GM12878 (cell line): ENCODE measurements around the gene CCDC85A. TPM values are rescaled to one million over a fixed set of nuclear protein-coding genes. Genes with fewer than 3 reads are reported as not detected.
A peak's percentile ranks its signal among the peaks of the same experiment; 100 is the strongest.

Experiments used
- ATAC-seq: fragments of 200-7000 bp; cut with Tn5 transposase; 3 replicates; pipeline ENCODE4 v1.9.1; 2020; ENCODE audit warnings: mild to moderate bottlenecking, moderate library complexity
- BruUV-seq: library from RNA; stranded (reverse); fragments of 400-500 nt; replicated peaks from 2 replicates; lab custom pipeline; 2021; lab: Mats Ljungman, UMichigan
- CTCF ChIA-PET: fragments of 300-600 bp; sonication (Branson Sonifier 250); formaldehyde crosslinking; extraction: SDS; loops from one replicate; lab custom pipeline; 2021; ENCODE audit warnings: inconsistent platforms; lab: Yijun Ruan, JAX
- POLR2A ChIA-PET: fragments of 350-600 bp; formaldehyde crosslinking; extraction: SDS; loops from one replicate; lab custom pipeline; 2021; ENCODE audit warnings: inconsistent platforms; lab: Charles Lee
- RAD21 ChIA-PET: fragments of 300-600 bp; sonication (Branson Sonifier 250); formaldehyde crosslinking; loops from one replicate; lab custom pipeline; 2023; ENCODE audit warnings: antibody characterized with exemption; ENCODE audit not compliant: unreplicated experiment; lab: Charles Lee
- SMC1A ChIA-PET: fragments of 300-600 bp; sonication (Branson Sonifier 250); formaldehyde crosslinking; loops from one replicate; lab custom pipeline; 2023; ENCODE audit not compliant: unreplicated experiment, uncharacterized antibody; lab: Charles Lee
- DNase-seq: peaks from one replicate; pipeline ENCODE4 v3.0.0-alpha.2; 2011; ENCODE audit warnings: low read depth, low spot score
- FAIRE-seq: peaks from 3 replicates; lab custom pipeline; 2011; peaks lifted over from hg19 to GRCh38; lab: Jason Lieb, UNC
- H2AFZ ChIP-seq: 2 replicates; pipeline ENCODE4 v1.6.0; 2011; ENCODE audit warnings: low read depth, low read length, control low read depth; ENCODE audit not compliant: control insufficient read depth
- H3K27ac ChIP-seq: 2 replicates; pipeline ENCODE4 v1.5.1; 2011; ENCODE audit warnings: control low read depth; ENCODE audit not compliant: control insufficient read depth, insufficient read depth
- H3K27me3 ChIP-seq, 2 experiments: replicated peaks in 1 of 2; 2 replicates each; pipeline versions ENCODE4 v1.6.0 to v1.6.1; 2011; ENCODE audit warnings: low read length in 1 of 2; ENCODE audit not compliant: control insufficient read depth in 2 of 2, insufficient read depth in 2 of 2
- H3K36me3 ChIP-seq, 2 experiments: 2 replicates each; pipeline ENCODE4 v1.5.1; 2011; ENCODE audit warnings: low read length in 1 of 2; ENCODE audit not compliant: control insufficient read depth in 2 of 2, insufficient read depth in 2 of 2
- H3K4me1 ChIP-seq: 2 replicates; pipeline ENCODE4 v1.6.1; 2011; ENCODE audit warnings: mild to moderate bottlenecking, low read length, moderate library complexity, mixed read lengths; ENCODE audit not compliant: control insufficient read depth, insufficient read depth
- H3K4me2 ChIP-seq: 2 replicates; pipeline ENCODE4 v1.6.0; 2011; ENCODE audit warnings: control low read depth; ENCODE audit not compliant: control insufficient read depth, insufficient read depth
- H3K4me3 ChIP-seq: fragments of 200-600 bp; sonication (generic); 2 replicates; pipeline ENCODE4 v1.5.1; 2016
- H3K79me2 ChIP-seq: 2 replicates; pipeline ENCODE4 v1.6.0; 2011; ENCODE audit warnings: low read length; ENCODE audit not compliant: control insufficient read depth, insufficient read depth
- H3K9ac ChIP-seq: 2 replicates; pipeline ENCODE4 v1.8.0; 2011; ENCODE audit warnings: low read length, control low read depth, mixed read lengths; ENCODE audit not compliant: control insufficient read depth, insufficient read depth
- H3K9me3 ChIP-seq: replicated peaks from 3 replicates; pipeline ENCODE4 v1.5.1; 2011; ENCODE audit warnings: mild to moderate bottlenecking, low read length; ENCODE audit not compliant: control insufficient read depth, insufficient read depth
- H4K20me1 ChIP-seq: 2 replicates; pipeline ENCODE4 v1.6.0; 2011; ENCODE audit not compliant: control insufficient read depth, insufficient read depth
- CBX3 ChIP-seq: fragments of 200-600 bp; sonication (generic); IDR thresholded peaks from 2 replicates; pipeline ENCODE4 v1.6.1; 2016; ENCODE audit warnings: low read depth, borderline replicate concordance
- YBX1 ChIP-seq: fragments of 450-650 bp; IDR thresholded peaks from 2 replicates; pipeline ENCODE4 v1.6.1; 2016; ENCODE audit warnings: antibody characterized with exemption
- ZBTB40 ChIP-seq: fragments of 450-650 bp; IDR thresholded peaks from 2 replicates; pipeline ENCODE4 v1.6.1; 2016; ENCODE audit warnings: mild to moderate bottlenecking, moderate library complexity, borderline replicate concordance
- WGBS: methylation state at CpG from one replicate; pipeline ENCODE4 v1.1.6; 2016; ENCODE audit warnings: low lambda C conversion rate; ENCODE audit not compliant: insufficient replicate concordance, insufficient coverage; ENCODE audit errors: missing lambda C conversion rate; 5-methylcytosine and 5-hydroxymethylcytosine counted together
- in situ Hi-C: fragments of 300-500 bp; cut with MboI; formaldehyde crosslinking; loops from 9 replicates; pipeline ENCODE4 v1.14.3; 2018; ENCODE audit warnings: mixed read lengths
- intact Hi-C: fragments of 100-400 bp; cut with micrococcal nuclease; formaldehyde crosslinking; loops from one replicate; pipeline ENCODE4 v1.14.2; 2022; ENCODE audit not compliant: unreplicated experiment
- polyA plus RNA-seq, 11 experiments: library from polyadenylated mRNA; depleted of rRNA in 4 of 11; unstranded in 6 of 11; stranded (reverse) in 5 of 11; fragments of >200 nt; fragmentation: Nextera tagmentation in 4 of 11; fragmentation: Illumina TruSeq in 1 of 11; extraction: Ambion mirVana in 4 of 11; extraction: Trizol in 1 of 11; gene quantifications; 1 replicate in 1 of 11; 2 replicates in 10 of 11; pipeline versions ENCODE4 v1.2.1 to v1.2.3, GENCODE V29; 2011 to 2016; ENCODE audit warnings: inconsistent platforms in 2 of 11, missing spikeins in 2 of 11, low read depth in 1 of 11
- total RNA-seq, 4 experiments: library from RNA; depleted of rRNA in 3 of 4; stranded (reverse); fragments of >200 nt in 3 of 4; fragmentation: Illumina TruSeq in 1 of 4; extraction: Trizol in 1 of 4; gene quantifications; 2 replicates each; pipeline versions ENCODE4 v1.2.1 to v1.2.3, GENCODE V29; 2013 to 2021
- TF ChIP-seq, protein P1 (sequence below), 3 experiments: IDR thresholded peaks in 2 of 3; conservative IDR thresholded peaks in 1 of 3; 2 replicates each; pipeline ENCODE4 v1.5.1; 2011; ENCODE audit warnings: low read depth in 3 of 3, low read length in 3 of 3, mild to moderate bottlenecking in 3 of 3, control low read depth in 2 of 3, moderate library complexity in 2 of 3, inconsistent platforms in 1 of 3, mixed read lengths in 1 of 3; ENCODE audit not compliant: control insufficient read depth in 2 of 3, insufficient read depth in 1 of 3; ENCODE audit errors: extremely low read depth in 1 of 3
- TF ChIP-seq, protein P2 (sequence below): IDR thresholded peaks from 2 replicates; pipeline ENCODE4 v1.6.1; 2011; ENCODE audit warnings: borderline replicate concordance, low read depth, mild to moderate bottlenecking, moderate library complexity, low read length; ENCODE audit not compliant: insufficient read depth, poor library complexity, severe bottlenecking
- TF ChIP-seq, protein P3 (sequence below): fragments of 450-650 bp; IDR thresholded peaks from 2 replicates; pipeline ENCODE4 v1.6.1; 2017; ENCODE audit warnings: mild to moderate bottlenecking

CCDC85A gene
- total and polyA plus RNA-seq, 10 of the 15 experiments (the other 5 are each of a cell fraction or from before 2014, with no cell fraction given) = 0.02 to 0.57 (median 0.04) TPM; not detected in 7

- TF ChIP-seq, protein P1, sequence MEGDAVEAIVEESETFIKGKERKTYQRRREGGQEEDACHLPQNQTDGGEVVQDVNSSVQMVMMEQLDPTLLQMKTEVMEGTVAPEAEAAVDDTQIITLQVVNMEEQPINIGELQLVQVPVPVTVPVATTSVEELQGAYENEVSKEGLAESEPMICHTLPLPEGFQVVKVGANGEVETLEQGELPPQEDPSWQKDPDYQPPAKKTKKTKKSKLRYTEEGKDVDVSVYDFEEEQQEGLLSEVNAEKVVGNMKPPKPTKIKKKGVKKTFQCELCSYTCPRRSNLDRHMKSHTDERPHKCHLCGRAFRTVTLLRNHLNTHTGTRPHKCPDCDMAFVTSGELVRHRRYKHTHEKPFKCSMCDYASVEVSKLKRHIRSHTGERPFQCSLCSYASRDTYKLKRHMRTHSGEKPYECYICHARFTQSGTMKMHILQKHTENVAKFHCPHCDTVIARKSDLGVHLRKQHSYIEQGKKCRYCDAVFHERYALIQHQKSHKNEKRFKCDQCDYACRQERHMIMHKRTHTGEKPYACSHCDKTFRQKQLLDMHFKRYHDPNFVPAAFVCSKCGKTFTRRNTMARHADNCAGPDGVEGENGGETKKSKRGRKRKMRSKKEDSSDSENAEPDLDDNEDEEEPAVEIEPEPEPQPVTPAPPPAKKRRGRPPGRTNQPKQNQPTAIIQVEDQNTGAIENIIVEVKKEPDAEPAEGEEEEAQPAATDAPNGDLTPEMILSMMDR (IDR thresholded peaks at IDR 0.05 in 2 of 3, conservative IDR thresholded peaks at IDR 0.05 in 1 of 3; ENCODE audit: control insufficient read depth in 2 of 3, extremely low read depth in 1 of 3, insufficient read depth in 1 of 3, low read depth in 3 of 3, low read length in 3 of 3) = peak; percentile 36 to 69 (median 38); a peak in 5 of 6 replicates
- TF ChIP-seq, protein P2, sequence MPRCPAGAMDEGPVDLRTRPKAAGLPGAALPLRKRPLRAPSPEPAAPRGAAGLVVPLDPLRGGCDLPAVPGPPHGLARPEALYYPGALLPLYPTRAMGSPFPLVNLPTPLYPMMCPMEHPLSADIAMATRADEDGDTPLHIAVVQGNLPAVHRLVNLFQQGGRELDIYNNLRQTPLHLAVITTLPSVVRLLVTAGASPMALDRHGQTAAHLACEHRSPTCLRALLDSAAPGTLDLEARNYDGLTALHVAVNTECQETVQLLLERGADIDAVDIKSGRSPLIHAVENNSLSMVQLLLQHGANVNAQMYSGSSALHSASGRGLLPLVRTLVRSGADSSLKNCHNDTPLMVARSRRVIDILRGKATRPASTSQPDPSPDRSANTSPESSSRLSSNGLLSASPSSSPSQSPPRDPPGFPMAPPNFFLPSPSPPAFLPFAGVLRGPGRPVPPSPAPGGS = no peak
Observed at GRCh38 chr2:56191617-56192016, 7.8 kb downstream of the CCDC85A start (continued).

DNA sequence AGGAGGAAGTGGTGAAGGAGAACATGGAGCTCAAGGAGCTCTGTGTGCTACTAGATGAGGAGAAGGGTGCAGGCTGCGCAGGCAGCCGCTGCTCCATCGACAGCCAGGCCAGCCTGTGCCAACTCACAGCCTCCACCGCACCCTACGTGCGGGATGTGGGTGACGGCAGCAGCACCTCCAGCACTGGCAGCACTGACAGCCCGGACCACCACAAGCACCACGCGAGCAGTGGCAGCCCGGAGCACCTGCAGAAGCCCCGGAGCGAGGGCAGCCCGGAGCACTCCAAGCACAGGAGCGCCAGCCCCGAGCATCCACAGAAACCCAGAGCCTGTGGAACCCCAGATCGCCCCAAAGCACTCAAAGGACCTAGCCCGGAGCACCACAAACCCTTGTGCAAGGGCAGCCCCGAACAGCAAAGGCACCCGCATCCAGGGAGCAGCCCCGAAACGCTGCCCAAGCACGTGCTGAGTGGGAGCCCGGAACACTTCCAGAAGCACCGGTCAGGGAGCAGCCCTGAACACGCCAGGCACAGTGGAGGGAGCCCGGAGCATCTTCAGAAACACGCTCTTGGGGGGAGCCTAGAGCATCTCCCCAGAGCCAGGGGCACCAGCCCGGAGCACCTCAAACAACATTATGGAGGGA lies 9.0 kb downstream of the CCDC85A start:
- Histone ChIP-seq H3K9ac (no peak overlapping the region), H3K4me2 (no peak overlapping the region), H3K4me3 (no peak overlapping the region), H3K79me2 (no peaks in the 10 kb centered on the region), H2AFZ (no peak overlapping the region), H3K9me3 (no peaks in the 10 kb centered on the region), H3K36me3 (no peaks in the 10 kb centered on the region), H4K20me1 (no peaks in the 10 kb centered on the region), H3K27ac (no peak overlapping the region), H3K27me3 (no peaks in the 10 kb centered on the region; a peak in 2 of 4 replicates), H3K4me1 (no peaks in the 10 kb centered on the region)
- TF ChIP-seq, protein P3, sequence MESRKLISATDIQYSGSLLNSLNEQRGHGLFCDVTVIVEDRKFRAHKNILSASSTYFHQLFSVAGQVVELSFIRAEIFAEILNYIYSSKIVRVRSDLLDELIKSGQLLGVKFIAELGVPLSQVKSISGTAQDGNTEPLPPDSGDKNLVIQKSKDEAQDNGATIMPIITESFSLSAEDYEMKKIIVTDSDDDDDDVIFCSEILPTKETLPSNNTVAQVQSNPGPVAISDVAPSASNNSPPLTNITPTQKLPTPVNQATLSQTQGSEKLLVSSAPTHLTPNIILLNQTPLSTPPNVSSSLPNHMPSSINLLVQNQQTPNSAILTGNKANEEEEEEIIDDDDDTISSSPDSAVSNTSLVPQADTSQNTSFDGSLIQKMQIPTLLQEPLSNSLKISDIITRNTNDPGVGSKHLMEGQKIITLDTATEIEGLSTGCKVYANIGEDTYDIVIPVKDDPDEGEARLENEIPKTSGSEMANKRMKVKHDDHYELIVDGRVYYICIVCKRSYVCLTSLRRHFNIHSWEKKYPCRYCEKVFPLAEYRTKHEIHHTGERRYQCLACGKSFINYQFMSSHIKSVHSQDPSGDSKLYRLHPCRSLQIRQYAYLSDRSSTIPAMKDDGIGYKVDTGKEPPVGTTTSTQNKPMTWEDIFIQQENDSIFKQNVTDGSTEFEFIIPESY = no peak
- no peak for TF ChIP-seq YBX1
- no peak for TF ChIP-seq ZBTB40
- TF ChIP-seq CBX3 = no peak
- ChIA-PET RAD21 (interaction anchor here (1.0 kb wide), 1 partner anchor 9 kb away, joined by 5 read pairs; the partner anchor contains the start of gene CCDC85A), POLR2A (no interaction called here), SMC1A (no interaction called here), CTCF (interaction anchor here (0.6 to 1.2 kb wide), 2 partner anchors 9 to 20 kb away, joined by 3 read pairs; no protein-coding TSS in a partner anchor)
- no peak for DNase-seq
- in situ Hi-C loops (no loop called here), intact Hi-C loops (no loop called here)
- no TSS peak for BruUV-seq
- 34% methylated on average over 24 of the region's 29 CpGs for WGBS
- ATAC-seq = no peak
- FAIRE-seq = no peak
